GM21717 (cell line): ENCODE measurements around the gene OR5K1.

Source experiments
- ATAC-seq: cut with Tn5 transposase; IDR thresholded peaks from one replicate; pipeline ENCODE4 v1.9.1; 2021; ENCODE audit warnings: mild to moderate bottlenecking, moderate library complexity; ENCODE audit not compliant: unreplicated experiment

OR5K1 gene

DNA sequence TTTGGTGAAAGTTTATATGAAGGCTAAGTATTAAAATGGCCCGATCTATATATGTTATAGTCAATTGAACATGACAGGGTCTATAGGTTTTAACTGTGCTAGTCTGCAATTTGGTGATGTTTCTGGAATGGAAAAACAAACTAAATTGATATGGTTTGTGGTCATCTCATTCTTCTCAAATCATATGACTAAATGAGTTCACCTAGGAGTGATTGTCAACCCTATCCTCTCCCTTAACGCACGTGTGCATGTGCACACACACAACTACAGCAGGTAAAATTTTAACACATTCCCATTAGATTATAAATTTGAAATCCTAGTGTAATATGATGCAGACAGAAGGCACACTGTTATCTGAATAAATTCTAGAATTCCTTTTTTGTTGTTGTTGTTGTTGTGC lies 50.7 kb downstream of the OR5K1 start:
- no peak for ATAC-seq

DNA sequence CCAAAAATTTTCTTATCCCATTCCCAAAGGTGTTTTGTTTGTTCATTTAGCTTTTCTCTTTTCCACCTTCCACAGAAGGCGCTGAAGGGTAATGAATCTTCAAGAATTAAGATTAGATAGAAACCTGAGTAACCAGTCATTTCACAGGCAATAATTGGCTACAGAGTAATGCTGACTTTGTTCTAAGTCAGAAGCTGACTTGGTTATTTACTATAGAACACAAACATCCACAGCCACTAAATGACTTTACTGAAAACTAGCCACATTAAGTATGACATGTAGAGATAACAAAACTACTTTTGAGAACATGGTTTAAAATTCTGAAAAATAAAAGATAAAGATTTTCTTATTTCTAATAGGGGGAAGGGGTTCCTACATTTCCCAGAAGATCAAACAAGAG lies 51.9 kb downstream of the OR5K1 start:
- ATAC-seq, result no peak

DNA sequence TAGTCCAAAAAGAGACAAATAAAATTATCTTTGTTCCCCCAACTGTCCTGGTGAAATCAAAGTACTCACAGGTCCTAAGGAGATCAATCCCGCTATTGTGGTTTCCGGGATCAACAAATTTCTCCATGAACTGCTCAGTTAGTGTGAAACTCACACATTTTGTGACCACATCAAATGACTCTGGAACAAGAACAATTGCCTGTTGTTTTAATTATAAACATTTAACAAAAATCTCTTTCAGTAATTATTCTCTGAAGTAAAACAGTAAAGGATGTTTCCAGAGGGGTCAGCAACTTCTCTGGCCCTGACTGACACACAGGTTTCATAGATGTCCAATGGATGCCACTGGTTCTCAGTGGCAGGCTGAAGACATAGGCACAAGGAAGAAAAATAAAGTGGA lies 55.8 kb downstream of the OR5K1 start:
- ATAC-seq, result no peak

DNA sequence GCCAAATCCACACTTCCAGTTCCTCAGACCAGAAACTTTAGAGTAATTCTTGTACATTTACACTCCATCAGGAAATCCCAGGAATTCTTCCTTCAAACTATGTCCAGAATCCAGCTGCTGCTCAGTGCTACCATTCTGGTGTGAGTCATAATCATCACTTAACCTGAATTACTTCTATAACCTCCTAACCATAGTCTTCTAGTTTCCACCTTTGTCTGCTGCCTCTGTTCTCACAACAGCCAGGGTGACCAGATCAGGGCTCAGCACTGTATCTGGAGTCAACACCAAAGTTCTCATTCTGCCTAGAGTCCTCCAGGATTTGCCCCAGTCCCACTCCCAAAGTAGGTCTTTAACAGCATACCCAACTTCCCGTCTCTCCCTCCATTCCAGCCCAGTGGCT lies 56.4 kb downstream of the OR5K1 start:
- no peak for ATAC-seq

DNA sequence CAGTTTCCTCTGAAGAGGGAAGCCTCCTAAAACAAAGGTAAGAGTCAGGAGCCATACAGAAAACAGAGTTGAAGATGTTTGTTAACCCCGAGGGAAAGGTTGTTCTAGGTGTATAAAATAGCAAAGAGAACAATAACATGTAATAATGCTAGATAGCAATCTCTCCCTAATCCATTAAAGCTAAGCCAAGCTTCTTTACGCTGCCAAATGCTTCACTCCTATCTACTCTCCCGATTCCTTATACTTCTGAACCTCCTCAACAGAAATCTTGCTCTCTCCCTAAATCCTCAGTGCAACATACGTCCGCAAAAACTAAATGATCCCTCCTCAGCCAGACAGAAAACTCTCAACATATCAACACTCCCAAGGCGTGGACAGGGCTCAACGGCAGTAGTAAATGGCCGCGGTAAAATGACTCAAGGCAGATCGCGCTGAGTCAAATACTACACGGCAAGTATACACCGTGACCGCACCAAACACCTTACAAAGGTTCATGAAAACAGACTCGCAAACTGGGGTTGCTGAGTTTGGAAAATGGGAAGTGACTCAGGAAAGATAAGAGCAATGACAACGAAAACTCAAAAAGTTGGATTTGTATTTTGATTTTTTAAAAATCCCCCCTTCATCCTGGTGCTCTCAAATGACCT lies 59.0 kb downstream of the OR5K1 start:
- peak; percentile 47 for ATAC-seq
